CD14-positive monocyte (primary cell): ENCODE data around the gene HOXA11. TPM values are rescaled to one million over a fixed set of nuclear protein-coding genes. Genes with fewer than 3 reads are reported as not detected.

Experiments
- DNase-seq, 3 donors: peaks; one replicate each; pipeline ENCODE4 v3.0.0-alpha.2; 2011 to 2022
- H2AFZ ChIP-seq: 2 replicates; pipeline ENCODE4 v1.6.0; 2012; ENCODE audit warnings: mild to moderate bottlenecking, low read depth, low read length, inconsistent platforms; ENCODE audit not compliant: insufficient read depth, poor library complexity, severe bottlenecking
- H3K27ac ChIP-seq, 2 donors: 1 replicate in 1 of 2; 2 replicates in 1 of 2; pipeline ENCODE4 v1.5.1; 2012 to 2013; ENCODE audit warnings: low read length in 2 of 2, control low read depth in 1 of 2, inconsistent platforms in 1 of 2, low read depth in 1 of 2, mild to moderate bottlenecking in 1 of 2
- H3K27me3 ChIP-seq, 2 donors: one replicate each; pipeline versions ENCODE4 v1.6.0 to v1.6.1; 2011 to 2013; ENCODE audit warnings: low read length in 2 of 2; ENCODE audit not compliant: control insufficient read depth in 2 of 2, insufficient read depth in 2 of 2
- H3K36me3 ChIP-seq, 2 donors: replicated peaks in 1 of 2; 1 replicate in 1 of 2; 2 replicates in 1 of 2; pipeline versions ENCODE4 v1.5.1 to v1.6.1; 2012 to 2013; ENCODE audit warnings: low read length in 2 of 2, control low read depth in 1 of 2, inconsistent platforms in 1 of 2, mild to moderate bottlenecking in 1 of 2; ENCODE audit not compliant: insufficient read depth in 2 of 2, control insufficient read depth in 1 of 2
- H3K4me1 ChIP-seq, 2 donors: 1 replicate in 1 of 2; 2 replicates in 1 of 2; pipeline versions ENCODE4 v1.5.1 to v1.6.1; 2012 to 2013; ENCODE audit warnings: low read length in 2 of 2, control low read depth in 1 of 2, inconsistent platforms in 1 of 2, mild to moderate bottlenecking in 1 of 2, moderate library complexity in 1 of 2; ENCODE audit not compliant: insufficient read depth in 2 of 2, control insufficient read depth in 1 of 2
- H3K4me2 ChIP-seq: replicated peaks from 2 replicates; pipeline ENCODE3; 2012; ENCODE audit warnings: low read length, moderate library complexity, mild to moderate bottlenecking; ENCODE audit not compliant: poor library complexity, severe bottlenecking; ENCODE audit errors: extremely low read depth
- H3K4me3 ChIP-seq, 3 experiments: fragments of 200-600 bp in 1 of 3; sonication (generic) in 1 of 3; replicated peaks in 1 of 3; 1 replicate in 2 of 3; 2 replicates in 1 of 3; pipeline ENCODE4 v1.5.1; 2011 to 2013; ENCODE audit warnings: low read length in 3 of 3, mild to moderate bottlenecking in 3 of 3, control low read depth in 2 of 3, low read depth in 2 of 3, inconsistent platforms in 1 of 3, moderate library complexity in 1 of 3
- H3K79me2 ChIP-seq: 2 replicates; pipeline ENCODE4 v1.6.0; 2012; ENCODE audit warnings: mild to moderate bottlenecking, control low read depth, inconsistent platforms, low read length, moderate library complexity; ENCODE audit not compliant: insufficient read depth
- H3K9ac ChIP-seq: 2 replicates; pipeline ENCODE4 v1.6.0; 2017; ENCODE audit warnings: low read length, mild to moderate bottlenecking; ENCODE audit not compliant: insufficient read depth, poor library complexity, severe bottlenecking
- H3K9me3 ChIP-seq, 2 donors: replicated peaks in 1 of 2; 1 replicate in 1 of 2; 2 replicates in 1 of 2; pipeline versions ENCODE4 v1.5.1 to v1.6.1; 2012 to 2013; ENCODE audit warnings: low read length in 2 of 2, control low read depth in 1 of 2; ENCODE audit not compliant: control insufficient read depth in 1 of 2, insufficient read depth in 1 of 2
- H4K20me1 ChIP-seq: 2 replicates; pipeline ENCODE4 v1.6.0; 2012; ENCODE audit warnings: mild to moderate bottlenecking, low read length, control low read depth, moderate library complexity; ENCODE audit not compliant: insufficient read depth
- H3K27ac Mint-ChIP-seq, 7 donors: one replicate each; pipeline ENCODE4 v1.8.0; 2020; ENCODE audit warnings: mild to moderate bottlenecking in 7 of 7, mixed read lengths in 7 of 7, moderate library complexity in 6 of 7, inconsistent platforms in 2 of 7
- H3K27me3 Mint-ChIP-seq, 3 donors: one replicate each; pipeline ENCODE4 v1.8.0; 2021 to 2022; ENCODE audit warnings: low read depth in 3 of 3, mild to moderate bottlenecking in 3 of 3, mixed read lengths in 3 of 3, moderate library complexity in 3 of 3, inconsistent platforms in 1 of 3
- H3K36me3 Mint-ChIP-seq, 2 donors: one replicate each; pipeline ENCODE4 v1.8.0; 2020; ENCODE audit warnings: mixed read lengths in 2 of 2, inconsistent platforms in 1 of 2, mild to moderate bottlenecking in 1 of 2
- H3K4me1 Mint-ChIP-seq: one replicate; pipeline ENCODE4 v1.8.0; 2020; ENCODE audit warnings: mild to moderate bottlenecking, mixed read lengths
- H3K4me3 Mint-ChIP-seq, 2 donors: one replicate each; pipeline ENCODE4 v1.8.0; 2020; ENCODE audit warnings: mild to moderate bottlenecking in 2 of 2, mixed read lengths in 2 of 2, moderate library complexity in 1 of 2
- H3K9me3 Mint-ChIP-seq, 7 donors: one replicate each; pipeline ENCODE4 v1.8.0; 2020 to 2022; ENCODE audit warnings: mixed read lengths in 7 of 7, mild to moderate bottlenecking in 6 of 7, moderate library complexity in 6 of 7, inconsistent platforms in 2 of 7
- CTCF ChIP-seq: fragments of 200-600 bp; IDR thresholded peaks from one replicate; pipeline ENCODE4 v1.8.0; 2022; ENCODE audit warnings: antibody characterized with exemption, mild to moderate bottlenecking
- WGBS: methylation state at CpG from one replicate; pipeline ENCODE4 v1.1.5; 2013; ENCODE audit warnings: missing lambda C conversion rate; ENCODE audit not compliant: insufficient coverage; 5-methylcytosine and 5-hydroxymethylcytosine counted together
- intact Hi-C, 2 donors: fragments of 100-400 bp; cut with micrococcal nuclease; formaldehyde crosslinking; loops; one replicate each; pipeline versions ENCODE4 v1.15.0 to v1.15.1; 2023
- polyA plus RNA-seq, 3 donors: library from polyadenylated mRNA; depleted of rRNA in 1 of 3; unstranded in 2 of 3; stranded (reverse) in 1 of 3; fragments of 300-500 nt in 2 of 3; fragments of >200 nt in 1 of 3; fragmentation: Illumina TruSeq in 2 of 3; gene quantifications; 1 replicate in 2 of 3; 2 replicates in 1 of 3; pipeline ENCODE4 v1.2.3, GENCODE V29; 2012 to 2021

The HOXA11 gene
- polyA plus RNA-seq, 3 donors: not detected

GRCh38 chr7:27133409-27134231 is 51.4 kb downstream of the HOXA11 start:
- Histone ChIP-seq H3K9ac (no peak overlapping the region), H3K36me3 (no peaks in the 10 kb centered on the region), H3K4me3 (no peak overlapping the region), H4K20me1 (no peaks in the 10 kb centered on the region), H3K27ac (no peak overlapping the region), H3K9me3 (no peaks in the 10 kb centered on the region), H3K27me3 (peaks cover 12 to 25% of the 10 kb centered on the region in 2 donors), H3K4me1 (peaks cover 16 to 36% of the 10 kb centered on the region in 2 donors), H2AFZ (no peak overlapping the region), H3K4me2 (no peak overlapping the region), H3K79me2 (no peaks in the 10 kb centered on the region)
- intact Hi-C loops: loop anchor here in 1 of 2 donors (2.0 kb wide), 1 partner anchor 37 kb away; no protein-coding TSS in a partner anchor
- peaks cover 0 to 9% (median 0%) of the 10 kb centered on the region in 7 donors for H3K9me3 Mint-ChIP-seq
- no peak overlapping the region for H3K27ac Mint-ChIP-seq
- peaks cover 0 to 4% of the 10 kb centered on the region in 2 donors for H3K36me3 Mint-ChIP-seq
- TF ChIP-seq CTCF: no peak
- H3K4me1 Mint-ChIP-seq: peaks cover 41% of the 10 kb centered on the region
- H3K4me3 Mint-ChIP-seq: no peak overlapping the region
- WGBS: 100% methylated on average over 5 of the region's 18 CpGs
- H3K27me3 Mint-ChIP-seq: peaks cover 8 to 28% (median 10%) of the 10 kb centered on the region in 3 donors
- no peak for DNase-seq

- no peak for TF ChIP-seq CTCF
- H3K9me3 Mint-ChIP-seq: peaks cover 0 to 9% (median 0%) of the 10 kb centered on the region in 7 donors
- H3K4me1 Mint-ChIP-seq: peaks cover 41% of the 10 kb centered on the region
- Histone ChIP-seq H3K27ac (no peak overlapping the region), H3K4me1 (peaks cover 16 to 36% of the 10 kb centered on the region in 2 donors), H3K4me2 (no peak overlapping the region), H3K4me3 (no peak overlapping the region), H2AFZ (no peak overlapping the region), H3K36me3 (no peaks in the 10 kb centered on the region), H3K9me3 (no peaks in the 10 kb centered on the region), H3K27me3 (peaks cover 12 to 25% of the 10 kb centered on the region in 2 donors), H3K9ac (no peak overlapping the region), H3K79me2 (no peaks in the 10 kb centered on the region), H4K20me1 (no peaks in the 10 kb centered on the region)
- intact Hi-C loops: no loop called here
- peaks cover 0 to 4% of the 10 kb centered on the region in 2 donors for H3K36me3 Mint-ChIP-seq
- no peak overlapping the region for H3K27ac Mint-ChIP-seq
- peaks cover 8 to 28% (median 10%) of the 10 kb centered on the region in 3 donors for H3K27me3 Mint-ChIP-seq
- no peak for DNase-seq
- H3K4me3 Mint-ChIP-seq: no peak overlapping the region
- 79% methylated on average over 3 of the region's 6 CpGs for WGBS
Measured at GRCh38 chr7:27132978-27133377, 52.1 kb downstream of the HOXA11 start.
